Bone marrow (tissue), 2 donors: ENCODE data around the gene CCDC34.
"Not testable (repeated sequence)": the region's sequence is repeated elsewhere in the genome, so short reads cannot be mapped to it uniquely, and the experiment has no call there.

Source experiments
- DNase-seq, 2 donors: peaks; one replicate each; lab custom pipeline; 2025; lab: John Stamatoyannopoulos, UW

CCDC34 gene

DNA sequence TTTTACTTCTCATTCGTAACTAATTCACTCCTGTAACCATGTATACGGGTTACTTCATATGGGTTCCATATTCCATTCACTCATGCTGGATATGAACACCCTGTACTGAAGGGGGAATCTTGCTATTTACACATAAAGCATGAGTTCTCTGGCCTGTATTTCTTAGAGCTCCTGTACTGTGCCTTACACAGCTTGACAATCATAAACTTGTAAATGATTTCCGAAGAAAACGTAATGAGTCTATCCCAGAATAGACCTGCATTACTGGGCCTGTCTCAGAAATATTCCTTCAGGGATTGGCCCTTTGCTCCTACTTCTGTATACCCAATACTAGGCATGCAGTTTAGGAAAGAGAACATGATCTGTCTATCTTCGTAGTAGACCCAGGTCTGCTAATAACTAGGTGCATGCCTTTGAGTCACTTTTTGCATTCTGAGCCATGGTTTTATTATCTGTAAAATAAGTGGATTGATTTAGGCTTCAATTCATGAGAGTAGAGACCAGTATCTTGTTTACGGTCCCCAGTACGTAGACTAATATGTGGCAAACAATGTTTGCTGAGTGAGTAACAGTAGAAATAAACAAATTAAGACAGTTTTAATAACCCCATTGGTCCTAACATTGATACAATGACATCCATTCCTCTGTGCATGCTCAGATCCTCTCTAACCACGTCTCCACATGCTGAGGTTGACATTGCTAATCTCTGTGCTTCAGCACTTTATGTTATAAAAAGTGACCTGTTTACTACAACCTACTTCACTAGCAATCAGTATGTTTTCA is 1.2 kb downstream of the CCDC34 start:
- no peak for DNase-seq

DNA sequence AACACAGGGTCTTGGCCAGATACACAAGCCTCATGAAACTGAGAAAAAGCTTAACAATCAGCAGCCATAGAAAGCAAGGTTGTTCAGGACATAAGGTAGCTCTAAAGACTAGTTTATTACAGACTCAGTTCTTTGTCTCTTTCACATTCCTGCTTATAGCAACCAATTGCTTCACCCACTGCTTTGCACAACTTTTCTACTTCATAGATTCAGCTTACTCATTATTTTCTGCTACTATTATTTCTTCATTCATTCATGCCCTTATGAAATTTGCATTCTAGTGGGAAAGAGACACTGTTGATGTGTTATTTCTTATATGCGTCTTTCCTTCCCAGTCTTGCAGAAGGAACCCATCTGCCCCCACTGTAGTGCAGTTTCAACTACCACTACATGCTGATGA is 4.7 kb downstream of the CCDC34 start:
- no peak for DNase-seq

- DNase-seq = no peak
These were observed 5.8 kb downstream of the CCDC34 start for GRCh38 chr11:27357250-27357649.

DNA sequence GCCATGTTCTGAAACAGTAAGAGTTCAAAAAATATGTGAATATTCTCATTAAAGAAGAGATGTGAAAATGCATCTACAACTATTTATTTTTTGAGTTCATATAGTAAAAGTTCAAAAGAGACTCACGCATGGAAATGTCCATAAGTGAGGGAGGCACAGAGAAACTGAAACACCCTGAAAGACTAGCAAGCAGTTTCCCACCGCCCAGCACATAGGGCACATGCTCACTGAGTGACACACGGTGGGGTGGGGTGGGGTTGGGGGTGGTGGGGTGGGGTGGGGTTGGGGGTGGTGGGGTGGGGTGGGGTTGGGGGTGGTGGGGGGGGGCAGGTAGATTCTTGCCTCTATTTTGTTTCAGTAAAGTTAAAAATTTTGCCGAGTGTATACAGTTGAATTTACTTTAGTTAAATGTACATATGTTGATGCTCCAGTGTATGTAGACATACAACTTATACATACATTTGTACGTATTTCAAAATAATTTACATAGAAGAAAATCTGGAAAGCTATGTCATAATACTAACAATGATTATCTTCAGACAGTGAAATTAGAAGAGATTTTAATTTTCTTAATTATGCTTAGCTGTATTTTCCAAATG is 6.3 kb downstream of the CCDC34 start:
- no peak for DNase-seq

DNA sequence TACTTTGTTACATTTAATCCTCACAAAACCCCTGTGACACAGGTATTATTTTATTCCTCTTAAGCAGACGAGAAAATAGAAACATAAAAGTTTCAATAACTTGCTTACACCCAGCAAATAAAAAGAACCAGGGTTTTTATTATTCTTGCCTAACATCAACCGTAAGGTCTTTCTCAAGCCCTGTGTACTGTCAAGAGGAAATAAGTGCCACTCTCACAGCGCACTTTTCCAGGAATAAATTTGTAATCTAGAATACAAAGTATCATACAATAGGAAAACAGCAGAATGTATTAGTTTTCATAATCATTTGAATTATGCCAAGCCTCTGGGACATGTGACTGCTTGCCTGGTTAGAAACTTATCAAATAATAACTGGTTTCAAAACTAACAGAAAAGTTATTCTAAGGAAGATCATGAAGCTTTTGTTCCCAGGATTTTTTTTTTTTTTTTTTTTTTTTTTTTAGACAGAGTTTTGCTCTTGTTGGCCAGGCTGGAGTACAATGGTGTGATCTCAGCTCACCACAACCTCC is 7.4 kb downstream of the CCDC34 start:
- DNase-seq = no peak

DNA sequence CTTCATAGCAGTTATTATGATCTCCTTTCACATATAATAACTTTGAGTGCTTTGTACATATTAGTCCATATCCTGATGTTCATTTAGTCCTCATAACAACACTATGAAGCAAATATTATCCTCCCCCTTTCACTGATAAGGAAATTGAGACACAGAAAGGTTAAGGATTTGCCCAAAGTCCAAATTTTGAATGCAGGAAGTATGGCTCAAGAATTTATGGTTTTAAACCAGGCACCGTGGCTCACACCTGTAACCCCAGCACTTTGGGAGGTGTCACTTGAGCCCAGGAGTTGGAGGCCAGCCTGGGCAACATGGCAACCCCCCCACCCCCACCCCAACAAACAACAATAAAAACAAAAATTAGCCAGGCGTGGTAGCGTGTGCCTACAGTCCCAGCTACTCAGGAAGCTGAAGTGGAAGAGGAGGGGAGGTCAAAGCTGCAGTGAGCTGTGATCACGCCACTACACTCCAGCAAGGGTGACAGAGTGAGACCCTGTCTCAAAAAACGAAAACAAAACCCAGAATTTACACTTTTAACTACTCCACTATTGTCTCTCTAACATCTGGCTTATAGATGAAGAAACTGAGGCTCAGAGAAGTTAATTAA is 8.6 kb downstream of the CCDC34 start:
- DNase-seq = no peak

- DNase-seq = no peak
These were observed 9.2 kb downstream of the CCDC34 start for GRCh38 chr11:27353593-27354358.

DNA sequence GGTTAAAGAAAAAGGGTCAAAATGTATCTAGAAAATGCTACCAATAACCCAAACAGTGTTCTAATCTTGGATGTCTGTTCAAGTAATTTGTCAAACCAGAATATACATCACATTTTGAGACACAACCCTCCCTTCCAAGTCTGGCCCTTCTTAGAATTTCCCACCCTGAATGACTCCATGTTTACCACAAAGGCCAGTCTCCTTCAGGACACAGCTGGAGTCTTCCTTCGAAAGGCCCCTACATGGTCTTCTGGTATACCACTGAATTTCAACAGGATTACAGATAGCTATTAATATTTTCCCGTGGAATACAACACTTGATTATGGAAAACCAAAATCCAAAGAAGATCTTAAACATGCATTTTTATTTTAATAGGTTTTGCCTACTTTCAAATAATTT is 10.2 kb downstream of the CCDC34 start:
- DNase-seq = no peak

DNA sequence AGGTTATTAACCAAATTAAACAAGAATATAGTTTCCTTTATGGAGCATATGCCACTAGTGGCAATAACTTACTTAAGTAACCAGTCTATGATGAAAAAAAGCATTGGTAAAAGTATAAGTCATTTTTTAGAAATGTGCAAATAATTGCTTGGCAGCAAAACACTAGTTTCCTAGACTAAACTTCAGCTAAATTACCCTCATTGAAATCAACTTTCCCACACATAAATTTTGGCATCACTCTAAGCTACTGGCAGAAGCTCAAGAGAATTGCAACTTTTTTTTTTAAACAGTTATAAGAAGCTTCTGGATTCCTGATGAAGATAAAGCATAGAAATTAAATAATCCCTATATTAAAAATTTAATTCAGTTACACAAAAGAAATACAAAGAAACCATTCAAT is 12.5 kb downstream of the CCDC34 start:
- no peak for DNase-seq

GRCh38 chr11:27349919-27350318 is 13.1 kb downstream of the CCDC34 start:
- DNase-seq = no peak

DNA sequence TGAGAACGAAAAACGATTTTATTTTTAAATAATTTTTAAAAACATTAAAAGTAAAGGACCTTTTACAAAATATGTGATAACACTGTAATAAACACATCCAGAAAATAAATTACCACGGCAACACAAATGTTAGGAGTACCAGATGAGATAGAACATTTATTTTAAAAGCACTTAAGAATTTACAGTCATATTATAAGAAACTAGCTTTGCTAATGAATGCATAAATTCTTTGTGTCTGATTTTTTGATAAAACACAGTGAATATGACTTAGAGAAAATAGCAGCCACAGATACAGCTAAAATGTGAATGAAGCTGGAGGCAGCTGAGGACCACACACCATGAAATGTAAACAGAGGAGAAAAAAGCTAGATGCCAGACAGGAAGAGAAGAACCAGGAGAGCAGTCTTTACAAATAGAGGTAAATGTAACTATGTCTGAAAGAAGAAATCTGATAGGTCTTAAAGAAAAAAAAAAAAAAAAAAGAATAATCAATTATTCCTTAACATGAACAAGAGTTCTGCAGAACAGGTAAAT is 14.6 kb downstream of the CCDC34 start:
- DNase-seq = no peak

- no peak for DNase-seq
These were observed 15.4 kb downstream of the CCDC34 start for GRCh38 chr11:27347359-27348339.

DNA sequence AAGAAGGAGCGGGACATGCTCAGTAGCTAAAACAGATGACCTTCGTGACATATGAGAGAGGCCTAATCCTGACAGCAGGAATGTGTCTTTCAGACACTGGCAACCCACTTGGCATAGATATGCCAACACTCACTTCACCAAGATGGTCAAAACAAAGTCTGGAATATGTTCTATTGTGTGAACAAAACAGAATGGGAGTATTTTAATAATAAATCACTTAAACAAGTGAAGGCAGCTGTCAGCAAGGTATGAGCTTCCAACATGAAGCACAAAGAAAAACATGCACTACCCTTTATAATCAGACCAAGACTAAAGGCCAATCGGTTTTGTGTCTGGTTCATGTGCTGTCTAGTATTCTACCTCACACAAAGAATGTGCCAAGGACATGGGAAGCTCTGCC is 23.1 kb downstream of the CCDC34 start:
- no peak for DNase-seq

DNA sequence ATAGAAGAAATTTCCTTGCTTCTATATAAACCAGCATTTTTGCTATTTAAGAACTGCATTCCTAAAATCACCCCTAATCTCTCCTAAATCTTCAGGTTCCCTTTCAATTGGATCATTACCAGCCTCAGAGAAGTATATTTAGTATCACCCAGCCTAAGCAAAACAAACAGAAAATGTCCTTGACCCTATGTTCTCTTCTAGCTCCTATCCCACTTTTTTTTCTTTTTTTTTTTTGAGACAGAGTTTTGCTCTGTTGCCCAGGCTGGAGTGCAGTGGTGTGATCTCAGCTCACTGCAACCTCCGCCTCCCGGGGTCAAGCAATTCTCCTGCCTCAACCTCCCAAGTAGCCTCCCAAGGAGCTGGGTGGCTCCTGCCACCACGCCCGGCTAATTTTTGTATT is 28.3 kb downstream of the CCDC34 start:
- DNase-seq = not testable (repeated sequence)

GRCh38 chr11:27331981-27332380 is 31.0 kb downstream of the CCDC34 start:
- DNase-seq = no peak

DNA sequence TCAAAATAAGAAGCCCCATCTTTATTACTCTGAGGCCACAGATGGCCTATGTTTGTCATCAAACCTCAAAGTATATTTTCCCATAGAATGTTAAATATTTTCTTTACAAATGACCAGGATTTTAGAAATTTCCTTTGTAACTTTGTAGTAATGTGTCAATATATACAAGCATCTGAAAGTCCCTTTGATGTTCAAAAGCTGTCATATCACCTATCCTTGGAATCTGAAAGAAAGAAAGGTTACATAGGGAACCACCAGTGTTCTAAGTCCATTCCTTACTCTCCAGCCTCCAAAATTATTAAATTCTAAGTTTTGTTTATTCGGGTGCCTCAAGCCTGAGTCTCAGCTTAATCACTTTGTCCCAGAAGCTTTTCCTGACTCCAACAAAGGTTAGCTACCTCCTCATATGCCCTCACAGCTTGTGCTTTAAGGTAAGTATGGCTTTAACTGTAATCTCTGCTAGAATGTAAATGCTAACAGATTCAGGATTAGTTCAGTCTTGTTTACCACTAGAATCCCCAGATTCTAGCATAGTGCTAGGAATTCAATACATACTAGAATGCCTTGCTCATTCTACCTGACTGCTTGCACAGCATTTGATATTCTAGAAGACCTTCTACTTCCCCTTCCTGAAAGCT is 32.3 kb downstream of the CCDC34 start:
- no peak for DNase-seq

DNA sequence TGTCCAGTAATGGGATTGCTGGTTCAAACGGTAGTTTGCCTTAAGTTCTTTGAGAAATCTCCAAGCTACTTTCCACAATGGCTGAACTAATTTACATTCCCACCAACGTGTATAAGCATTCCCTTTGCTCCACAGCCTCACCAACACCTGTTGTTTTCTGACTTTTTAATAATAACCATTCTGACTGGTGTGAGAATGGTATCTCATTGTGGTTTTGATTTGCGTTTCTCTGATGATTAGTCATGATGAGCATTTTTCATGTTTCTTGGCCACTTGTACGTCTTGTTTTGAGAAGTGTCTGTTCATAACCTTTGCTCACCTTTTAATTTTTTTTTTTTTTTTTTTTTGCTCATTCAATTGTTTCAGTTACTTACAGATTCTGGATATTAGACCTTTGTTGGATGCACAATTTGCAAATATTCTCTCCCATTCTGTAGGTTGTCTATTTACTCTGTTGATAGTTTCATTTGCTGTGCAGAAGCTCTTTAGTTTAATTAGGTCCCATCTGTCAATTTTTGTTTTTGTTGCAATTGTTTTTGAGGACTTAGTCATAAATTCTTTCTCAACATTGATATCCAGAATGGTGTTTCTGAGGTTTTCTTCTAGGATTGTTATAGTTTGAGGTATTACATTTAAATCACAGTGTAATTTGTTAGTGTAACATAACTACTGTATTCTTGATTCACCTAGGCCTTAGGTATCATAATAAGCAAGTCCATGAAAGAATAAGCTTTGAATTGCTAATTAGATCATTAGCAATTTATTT is 33.0 kb downstream of the CCDC34 start:
- DNase-seq = no peak

DNA sequence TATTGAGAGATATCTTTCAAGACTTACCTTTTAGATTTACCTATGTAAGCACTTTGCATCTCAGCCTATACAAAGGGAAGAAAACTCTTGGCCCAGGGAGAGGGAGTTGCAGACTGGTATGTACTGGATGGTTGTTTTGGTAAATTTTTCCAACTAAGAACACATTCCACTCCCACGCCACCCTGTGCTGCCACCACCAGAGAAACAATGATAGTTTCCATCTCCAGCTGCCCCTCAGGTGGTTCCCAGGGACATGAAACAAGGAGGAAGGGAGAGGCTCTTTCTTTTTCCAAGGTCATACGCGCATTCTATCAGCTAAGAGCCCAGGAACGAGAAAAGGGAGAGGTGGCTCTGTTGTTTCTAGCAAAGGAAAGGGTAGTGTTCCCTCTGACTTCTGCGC is 34.4 kb downstream of the CCDC34 start:
- DNase-seq = no peak

GRCh38 chr11:27327064-27327463 is 36.0 kb downstream of the CCDC34 start:
- DNase-seq = not testable (repeated sequence)

DNA sequence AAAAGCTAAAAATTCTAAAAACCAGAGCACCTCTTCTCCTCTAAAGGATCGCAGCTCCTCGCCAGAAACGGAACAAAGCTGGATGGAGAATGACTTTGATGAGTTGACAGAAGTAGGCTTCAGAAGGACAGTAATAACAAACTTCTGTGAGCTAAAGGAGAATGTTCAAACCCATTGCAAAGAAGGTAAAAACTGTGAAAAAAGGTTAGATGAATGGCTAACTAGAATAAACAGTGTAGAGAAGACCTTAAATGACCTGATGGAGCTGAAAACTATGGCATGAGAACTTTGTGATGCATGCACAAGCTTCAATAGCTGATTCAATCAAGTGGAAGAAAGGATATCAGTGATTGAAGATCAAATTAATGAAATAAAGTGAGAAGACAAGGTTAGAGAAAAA is 40.8 kb downstream of the CCDC34 start:
- DNase-seq = not testable (repeated sequence)
